LNCaP clone FGC (cell line): ENCODE measurements around the gene LAPTM4A.

ENCODE experiments used
- DNase-seq: peaks from one replicate; pipeline ENCODE4 v3.0.0-alpha.2; 2011; ENCODE audit warnings: low read depth
- H3K4me3 ChIP-seq: 2 replicates; pipeline ENCODE4 v1.5.1; 2011; ENCODE audit warnings: mild to moderate bottlenecking, low read depth, low read length, control low read depth
- CTCF ChIP-seq: IDR thresholded peaks from 2 replicates; pipeline ENCODE4 v1.5.1; 2012; ENCODE audit warnings: mild to moderate bottlenecking; ENCODE audit not compliant: control insufficient read depth, insufficient read depth; ENCODE audit errors: extremely low read depth

The LAPTM4A gene

GRCh38 chr2:20042531-20042930, 8.9 kb downstream of the LAPTM4A start:
- DNase-seq = no peak
- H3K4me3 ChIP-seq = no peak overlapping the region
- TF ChIP-seq CTCF = no peak

- no peak for DNase-seq
- no peak for TF ChIP-seq CTCF
- no peak overlapping the region for H3K4me3 ChIP-seq
Observed at GRCh38 chr2:20040489-20041172, 10.8 kb downstream of the LAPTM4A start.

GRCh38 chr2:20037660-20038059, 13.8 kb downstream of the LAPTM4A start:
- TF ChIP-seq CTCF = no peak
- no peak for DNase-seq
- H3K4me3 ChIP-seq = no peak overlapping the region

- DNase-seq = no peak
- no peak for TF ChIP-seq CTCF
- H3K4me3 ChIP-seq = no peak overlapping the region
Observed at GRCh38 chr2:20035955-20036666, 15.3 kb downstream of the LAPTM4A start.

- no peak for TF ChIP-seq CTCF
- no peak for DNase-seq
Observed at GRCh38 chr2:20034821-20035220, 16.6 kb downstream of the LAPTM4A start.

GRCh38 chr2:20034218-20034617, 17.2 kb downstream of the LAPTM4A start:
- no peak for DNase-seq
- H3K4me3 ChIP-seq = no peak overlapping the region
- TF ChIP-seq CTCF = no peak

More at GRCh38 chr2:20034821-20035220, 16.6 kb downstream of the LAPTM4A start:
- H3K4me3 ChIP-seq = no peak overlapping the region

- DNase-seq = no peak
- H3K4me3 ChIP-seq = no peak overlapping the region
- TF ChIP-seq CTCF = no peak
Observed at GRCh38 chr2:20033322-20033721, 18.1 kb downstream of the LAPTM4A start.
